Aorta (tissue), 5 donors: ENCODE measurements around the gene INTS3. TPM values are rescaled to one million over a fixed set of nuclear protein-coding genes. Genes with fewer than 3 reads are reported as not detected.
A peak's percentile ranks its signal among the peaks of the same experiment; 100 is the strongest.

Experiments used
- ATAC-seq: fragments of 200-7000 bp; cut with Tn5 transposase; one replicate; pipeline ENCODE4 v1.9.1; 2022; ENCODE audit warnings: moderate library complexity; ENCODE audit not compliant: low FRiP score
- DNase-seq, 2 donors: peaks; one replicate each; pipeline ENCODE4 v3.0.0-alpha.2; 2020
- H3K27ac ChIP-seq, 2 donors: one replicate each; pipeline ENCODE4 v1.5.1; 2013; ENCODE audit warnings: low read length in 2 of 2, mild to moderate bottlenecking in 2 of 2, moderate library complexity in 2 of 2, control low read depth in 1 of 2, inconsistent platforms in 1 of 2, low read depth in 1 of 2
- H3K27me3 ChIP-seq, 2 donors: one replicate each; pipeline ENCODE4 v1.6.1; 2013; ENCODE audit warnings: control low read depth in 1 of 2, low read length in 1 of 2, mild to moderate bottlenecking in 1 of 2, moderate library complexity in 1 of 2; ENCODE audit not compliant: insufficient read depth in 2 of 2, control insufficient read depth in 1 of 2
- H3K36me3 ChIP-seq, 2 donors: one replicate each; pipeline ENCODE4 v1.6.1; 2013; ENCODE audit warnings: control low read depth in 1 of 2, low read length in 1 of 2, mild to moderate bottlenecking in 1 of 2; ENCODE audit not compliant: insufficient read depth in 2 of 2, control insufficient read depth in 1 of 2
- H3K4me1 ChIP-seq, 2 donors: one replicate each; pipeline ENCODE4 v1.6.1; 2013; ENCODE audit warnings: low read length in 2 of 2, control low read depth in 1 of 2, mild to moderate bottlenecking in 1 of 2, moderate library complexity in 1 of 2; ENCODE audit not compliant: insufficient read depth in 2 of 2, control insufficient read depth in 1 of 2
- H3K4me3 ChIP-seq, 2 donors: one replicate each; pipeline ENCODE4 v1.5.1; 2013; ENCODE audit warnings: low read length in 2 of 2, control low read depth in 1 of 2, mild to moderate bottlenecking in 1 of 2
- H3K9me3 ChIP-seq: one replicate; pipeline ENCODE4 v1.6.1; 2013; ENCODE audit warnings: mild to moderate bottlenecking, low read length; ENCODE audit not compliant: control insufficient read depth
- WGBS, 2 donors: extraction: QIAGEN DNeasy Blood & Tissue Kit; methylation state at CpG; one replicate each; pipeline ENCODE4 v1.1.7; 2013; 5-methylcytosine and 5-hydroxymethylcytosine counted together
- intact Hi-C, 2 donors: fragments of 100-400 bp; cut with DNase I; formaldehyde crosslinking; loops; one replicate each; pipeline versions ENCODE4 v1.14.2 to v1.15.0; 2022
- long read RNA-seq, 2 donors: library from polyadenylated mRNA; unstranded; transcript quantifications; one replicate each; pipeline ENCODE4 v2.0.0, GENCODE V29; 2020 to 2021
- polyA plus RNA-seq, 2 donors: library from polyadenylated mRNA; stranded (reverse); fragments of 200-250 nt; gene quantifications; one replicate each; pipeline ENCODE4 v1.2.3, GENCODE V29; 2013
- total RNA-seq, 2 donors: library from RNA; stranded (reverse); fragmentation: NEBNext Ultra II Directional; extraction: Animal tissue kit (Norgen Biotek cat#: 25700); gene quantifications; one replicate each; pipeline ENCODE4 v1.2.1, GENCODE V29; 2021
- donor health status: healthy with polysubstance abuse.
- donor health status: Bipolar disorder and iron deficiency.
- donor health status: DM: no; HTN: no; CAD: no.
- donor health status: DM: no; HTN: no; CAD: no.
- donor health status: DM: yes; HTN: yes; CAD: no.

The INTS3 gene
- 10 to 100 TPM; 52.2 to 76.7 TPM for total RNA-seq
- polyA plus RNA-seq = 100 to 1,000 TPM in 1 of 2 donors, 10 to 100 TPM in 1; 10.9 to 101 TPM
- long read RNA-seq, donor 1, full-length matches to known transcripts = 5 of 31 reads
- long read RNA-seq, donor 1, partial matches to known transcripts = 19 of 31 reads
- long read RNA-seq, donor 1, other reads (novel, unspliced or antisense) = 7 of 31 reads
- long read RNA-seq, donor 2, full-length matches to known transcripts = 7 of 27 reads
- long read RNA-seq, donor 2, partial matches to known transcripts = 12 of 27 reads
- long read RNA-seq, donor 2, other reads (novel, unspliced or antisense) = 8 of 27 reads

GRCh38 chr1:153727463-153728304 lies at the start of gene INTS3:
INTS3 (plus strand) TSS chr1:153728050; CDS start chr1:153728635, 585 bp downstream.
- Histone ChIP-seq H3K36me3 (no peaks in the 10 kb centered on the region), H3K27me3 (no peaks in the 10 kb centered on the region), H3K9me3 (no peaks in the 10 kb centered on the region), H3K4me3 (peak within 1 kb of the TSS; percentile 82 to 89), H3K27ac (peak within 1 kb of the TSS; percentile 84 to 99), H3K4me1 (no peaks in the 10 kb centered on the region)
- intact Hi-C loops = loop anchor here in 1 of 2 donors (1.0 to 2.0 kb wide), 2 partner anchors 21 to 30 kb away; no protein-coding TSS in a partner anchor
- DNase-seq (peak; percentile 100), ATAC-seq (peak; percentile 100)
- WGBS, 2 donors = 0 to 1% methylated on average over 48 to 49 of the region's 49 CpGs

- Histone ChIP-seq H3K4me3 (peak within 1 kb of the TSS; percentile 30 to 79), H3K9me3 (no peaks in the 10 kb centered on the region), H3K27me3 (no peaks in the 10 kb centered on the region), H3K27ac (peak within 1 kb of the TSS; percentile 17 to 63), H3K4me1 (no peaks in the 10 kb centered on the region), H3K36me3 (peaks cover 4 to 7% of the 10 kb centered on the region in 2 donors)
- WGBS, 2 donors = 0% methylated on average over 66 to 78 of the region's 78 CpGs
- peak; percentile 88 for ATAC-seq
- intact Hi-C loops = loop anchor here (1.0 to 10.0 kb wide), 6 partner anchors 71 to 309 kb away; partner anchors contain the start of gene RAB13 (in 1 of the 2)
- peak; percentile 87 to 93 for DNase-seq
Observed at GRCh38 chr1:153678519-153679336, 49.1 kb upstream of the INTS3 start, which contains the start of gene NPR1. NPR1 (plus strand) TSS chr1:153678688; CDS start chr1:153679109, 421 bp downstream.

GRCh38 chr1:153679337-153680119 lies 48.3 kb upstream of the INTS3 start:
- WGBS, 2 donors = 0 to 1% methylated on average over 72 to 73 of the region's 73 CpGs
- H3K27me3 ChIP-seq = no peaks in the 10 kb centered on the region
- ATAC-seq (peak; percentile 65), DNase-seq (peak; percentile 58 to 83)
- peak overlapping the region; percentile 14 to 17 for H3K27ac ChIP-seq
- H3K9me3 ChIP-seq = no peaks in the 10 kb centered on the region
- H3K4me3 ChIP-seq = peak overlapping the region; percentile 30 to 79
- intact Hi-C loops = loop anchor here (2.0 to 10.0 kb wide), 5 partner anchors 73 to 308 kb away; partner anchors contain the start of gene RAB13 (in 1 of the 2)
- H3K36me3 ChIP-seq = peaks cover 4 to 7% of the 10 kb centered on the region in 2 donors
- H3K4me1 ChIP-seq = no peaks in the 10 kb centered on the region

- ATAC-seq (no peak), DNase-seq (no peak)
- intact Hi-C loops = no loop called here
- Histone ChIP-seq H3K27ac (peak overlapping the region in 1 of 2 donors; percentile 4), H3K4me1 (no peaks in the 10 kb centered on the region), H3K4me3 (peak overlapping the region; percentile 30 to 79), H3K36me3 (peaks cover 4 to 7% of the 10 kb centered on the region in 2 donors), H3K9me3 (no peaks in the 10 kb centered on the region), H3K27me3 (no peaks in the 10 kb centered on the region)
- WGBS, 2 donors = 4 to 8% methylated on average over 10 of the region's 10 CpGs
Observed at GRCh38 chr1:153680120-153680403, 47.8 kb upstream of the INTS3 start.

- ATAC-seq (no peak), DNase-seq (no peak)
- no peak overlapping the region for H3K4me3 ChIP-seq
- intact Hi-C loops = no loop called here
- no peaks in the 10 kb centered on the region for H3K27me3 ChIP-seq
- no peaks in the 10 kb centered on the region for H3K9me3 ChIP-seq
- H3K27ac ChIP-seq = no peak overlapping the region
- H3K36me3 ChIP-seq = peaks cover 4 to 17% of the 10 kb centered on the region in 2 donors
- no peaks in the 10 kb centered on the region for H3K4me1 ChIP-seq
- WGBS, 2 donors = 69 to 76% methylated on average over 7 of the region's 7 CpGs
Observed at GRCh38 chr1:153682730-153683129, 45.1 kb upstream of the INTS3 start.

GRCh38 chr1:153683854-153684253 lies 44.0 kb upstream of the INTS3 start:
- no peak overlapping the region for H3K4me3 ChIP-seq
- intact Hi-C loops = no loop called here
- no peaks in the 10 kb centered on the region for H3K9me3 ChIP-seq
- DNase-seq (peak in 1 of 2 donors; percentile 55), ATAC-seq (no peak)
- WGBS, 2 donors = 44 to 45% methylated on average over 5 of the region's 5 CpGs
- H3K4me1 ChIP-seq = no peaks in the 10 kb centered on the region
- peak overlapping the region in 1 of 2 donors; percentile 68 for H3K27ac ChIP-seq
- no peaks in the 10 kb centered on the region for H3K27me3 ChIP-seq
- peaks cover 4 to 19% of the 10 kb centered on the region in 2 donors for H3K36me3 ChIP-seq

GRCh38 chr1:153684892-153685291 lies 43.0 kb upstream of the INTS3 start:
- no peak overlapping the region for H3K4me3 ChIP-seq
- WGBS, 2 donors = 80 to 85% methylated on average over 12 of the region's 12 CpGs
- intact Hi-C loops = no loop called here
- ATAC-seq (no peak), DNase-seq (no peak)
- H3K9me3 ChIP-seq = no peaks in the 10 kb centered on the region
- peaks cover 4 to 21% of the 10 kb centered on the region in 2 donors for H3K36me3 ChIP-seq
- peak overlapping the region in 1 of 2 donors; percentile 7 for H3K27ac ChIP-seq
- no peaks in the 10 kb centered on the region for H3K4me1 ChIP-seq
- no peaks in the 10 kb centered on the region for H3K27me3 ChIP-seq
